GM19351 (cell line): ENCODE measurements around the gene TECR.
"Not testable (repeated sequence)": the region's sequence is repeated elsewhere in the genome, so short reads cannot be mapped to it uniquely, and the experiment has no call there.

Experiments used
- ATAC-seq: cut with Tn5 transposase; IDR thresholded peaks from one replicate; pipeline ENCODE4 v1.9.1; 2021; ENCODE audit warnings: mild to moderate bottlenecking, moderate library complexity; ENCODE audit not compliant: unreplicated experiment

TECR gene

DNA sequence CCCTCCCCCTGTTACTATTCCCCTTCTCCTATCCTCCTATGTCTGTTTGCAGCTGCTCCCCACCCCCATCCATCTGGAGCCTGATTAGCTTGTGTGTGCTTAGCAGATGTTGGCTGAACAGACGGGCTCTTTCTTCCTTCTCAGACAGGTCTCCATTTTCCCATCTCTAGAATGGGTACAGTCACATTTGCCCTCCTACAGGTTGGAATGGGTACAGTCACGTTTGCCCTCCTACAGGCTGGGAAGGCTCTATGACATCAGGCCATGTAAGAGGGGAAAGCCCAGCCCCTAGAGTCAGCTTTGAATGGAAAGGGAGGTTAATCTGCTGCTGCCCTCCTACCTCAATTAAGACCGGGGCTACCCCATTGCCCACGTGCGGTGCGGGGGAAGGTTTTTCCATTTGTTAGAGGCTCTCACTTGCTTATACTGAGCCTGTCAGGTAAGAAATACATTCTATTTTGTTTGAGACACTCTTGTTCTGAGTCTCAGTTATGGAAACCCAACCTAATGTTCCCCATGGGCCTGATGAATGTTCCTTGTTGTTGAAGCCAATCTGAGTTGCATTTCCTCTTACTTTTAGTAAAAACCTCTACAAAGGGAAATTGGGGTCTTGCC, 51.3 kb downstream of the TECR start:
- ATAC-seq = no peak

DNA sequence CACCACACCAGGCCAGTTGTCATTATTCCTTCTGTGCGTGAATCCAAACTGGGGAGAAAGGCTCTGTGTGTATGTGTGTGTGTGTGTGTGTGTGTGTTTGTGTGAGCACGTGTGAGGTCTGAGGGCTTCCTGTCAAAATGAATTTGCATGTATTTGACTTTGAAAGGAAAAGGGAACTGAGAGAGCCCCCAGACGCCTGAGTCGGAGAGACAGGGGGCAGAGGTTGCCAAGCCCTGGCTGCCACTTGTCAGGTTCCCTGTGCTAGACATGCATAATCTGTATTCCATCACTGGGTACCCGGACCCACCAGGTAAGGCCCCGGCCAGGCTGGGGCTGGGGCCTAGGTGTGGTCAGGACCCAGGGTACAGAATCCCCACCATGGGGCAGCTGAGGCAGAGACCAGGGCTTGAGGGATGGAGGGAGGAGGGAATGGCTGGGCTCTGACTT, 53.5 kb downstream of the TECR start, which contains the start of gene CLEC17A:
Gene CLEC17A (plus strand): TSS at position 191 of the 447 bp plus-strand sequence. CDS start 77 bp downstream, at position 268.
- ATAC-seq = no peak

DNA sequence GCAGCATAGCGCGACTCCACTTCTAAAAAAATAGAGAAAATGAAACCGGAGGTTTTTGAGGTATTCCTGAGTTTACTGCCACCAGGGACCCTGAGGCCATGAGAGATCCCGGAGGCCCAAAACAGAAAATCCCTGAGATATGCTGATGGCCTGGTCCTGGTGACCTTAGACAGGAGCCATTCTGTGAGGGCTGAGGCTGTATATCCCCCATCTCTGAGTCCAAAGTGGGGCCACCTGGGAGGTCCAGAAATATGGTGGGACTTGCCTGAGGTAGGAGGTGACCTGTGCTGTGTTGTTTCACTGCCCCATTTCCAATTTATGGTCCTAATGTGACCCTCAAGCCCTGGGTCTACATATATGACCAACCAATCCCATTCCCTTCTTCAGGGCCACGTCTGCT, 55.0 kb downstream of the TECR start:
- not testable (repeated sequence) for ATAC-seq

DNA sequence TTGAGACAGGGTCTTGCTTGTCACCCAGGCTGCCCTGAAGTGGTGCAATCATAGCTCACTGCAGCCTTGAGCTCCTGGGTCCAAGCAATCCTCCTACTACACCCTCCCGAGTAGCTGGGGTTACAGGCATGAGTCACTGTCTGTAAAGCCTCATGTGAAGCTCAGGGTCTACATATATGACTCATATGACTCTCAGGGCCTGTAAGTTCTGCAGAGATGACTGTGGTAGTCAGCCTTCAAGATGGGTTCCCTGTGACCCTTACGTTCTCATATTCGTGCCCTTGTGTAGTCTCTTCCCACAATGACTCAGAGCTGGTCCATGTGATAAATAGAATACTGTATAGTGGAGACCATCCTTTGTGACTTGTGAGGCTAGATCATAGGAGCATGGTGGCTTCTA, 55.8 kb downstream of the TECR start:
- peak; percentile 69 for ATAC-seq

DNA sequence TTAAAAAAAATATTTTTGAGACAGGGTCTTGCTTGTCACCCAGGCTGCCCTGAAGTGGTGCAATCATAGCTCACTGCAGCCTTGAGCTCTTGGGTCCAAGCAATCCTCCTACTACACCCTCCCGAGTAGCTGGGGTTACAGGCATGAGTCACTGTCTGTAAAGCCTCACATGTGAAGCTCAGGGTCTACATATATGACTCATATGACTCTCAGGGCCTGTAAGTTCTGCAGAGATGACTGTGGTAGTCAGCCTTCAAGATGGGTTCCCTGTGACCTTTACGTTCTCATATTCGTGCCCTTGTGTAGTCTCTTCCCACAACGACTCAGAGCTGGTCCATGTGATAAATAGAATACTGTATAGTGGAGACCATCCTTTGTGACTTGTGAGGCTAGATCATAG, 60.0 kb downstream of the TECR start:
- not testable (repeated sequence) for ATAC-seq

DNA sequence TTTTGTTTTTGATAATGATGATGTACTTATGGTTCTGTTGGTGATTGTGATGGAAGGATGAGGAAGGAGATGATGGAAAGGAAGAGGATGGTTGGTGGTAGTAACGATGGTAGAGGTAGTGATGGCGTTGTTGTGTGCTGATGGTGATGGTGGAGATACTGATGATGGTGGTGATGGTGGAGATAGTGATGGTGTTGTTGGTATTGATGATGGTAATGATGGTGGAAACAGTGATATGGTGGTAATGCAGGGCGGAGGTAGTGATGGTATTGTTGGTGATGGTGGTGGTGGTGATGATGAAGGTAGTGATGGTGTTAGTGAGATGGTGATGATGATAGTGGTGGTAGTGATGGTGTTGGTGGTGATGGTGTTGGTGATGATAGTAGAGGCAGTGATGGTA, 66.2 kb downstream of the TECR start:
- ATAC-seq = no peak

DNA sequence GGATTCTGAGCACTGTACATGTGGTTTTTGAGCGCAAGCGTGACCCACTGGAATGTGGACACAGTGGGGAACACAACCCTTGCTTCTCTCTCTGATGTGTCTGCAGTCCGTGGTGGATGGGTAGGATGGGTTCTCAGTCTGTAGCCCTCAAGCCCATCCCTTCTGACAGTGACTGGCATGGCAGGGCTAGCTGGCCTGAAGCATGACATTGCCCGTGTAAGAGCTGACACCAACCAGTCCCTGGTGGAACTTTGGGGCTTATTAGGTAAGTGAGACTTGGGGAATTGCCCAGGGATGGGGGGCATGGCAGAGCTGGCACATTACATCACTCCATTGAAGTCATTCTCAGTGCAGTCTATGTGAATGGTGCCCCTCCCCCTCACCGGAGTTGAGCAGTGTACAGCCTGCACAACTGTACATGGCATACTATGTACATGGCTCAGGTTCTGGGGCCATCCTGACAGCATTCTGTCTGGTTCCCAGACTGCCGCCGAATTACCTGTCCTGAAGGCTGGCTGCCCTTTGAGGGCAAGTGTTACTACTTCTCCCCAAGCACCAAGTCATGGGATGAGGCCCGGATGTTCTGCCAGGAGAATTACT, 70.3 kb downstream of the TECR start:
- no peak for ATAC-seq

DNA sequence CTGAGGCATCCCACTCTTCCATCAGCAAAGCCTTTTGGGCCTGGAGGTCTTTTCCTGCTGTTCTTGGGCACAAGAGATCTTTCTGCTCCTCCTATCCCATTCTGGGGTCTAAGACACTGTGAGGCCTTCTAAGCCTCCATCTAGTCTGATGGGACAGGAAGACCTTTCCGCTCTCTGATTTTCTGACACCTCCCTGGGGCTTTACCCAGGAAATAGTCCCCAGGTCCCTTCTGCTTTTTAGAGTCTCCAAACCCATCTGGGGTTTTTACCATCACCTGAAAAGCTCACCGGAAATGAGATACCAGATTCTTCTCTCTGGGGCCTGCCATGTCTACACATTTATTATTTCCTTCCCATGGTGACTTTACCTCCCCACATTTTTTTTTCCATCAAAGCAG, 74.6 kb downstream of the TECR start:
- ATAC-seq = peak; percentile 77

DNA sequence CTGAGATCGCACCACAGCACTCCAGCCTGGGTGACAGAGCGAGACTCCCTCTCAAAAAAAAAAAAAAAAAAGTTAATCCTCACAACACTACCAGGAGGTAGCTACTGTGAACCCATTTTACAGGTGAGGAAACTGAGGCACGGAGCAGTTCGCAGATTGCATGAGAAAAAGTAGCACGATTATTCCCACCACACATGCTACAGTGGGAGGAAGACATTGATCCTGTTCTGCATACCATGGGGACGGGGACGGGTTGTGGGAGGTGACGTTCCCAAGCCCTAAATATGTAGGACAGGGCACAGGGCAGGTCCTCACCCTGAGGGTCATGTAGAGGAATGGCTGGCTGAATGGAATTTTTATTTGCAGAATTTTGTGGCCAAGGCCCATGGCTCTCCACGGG, 77.2 kb downstream of the TECR start:
- no peak for ATAC-seq

DNA sequence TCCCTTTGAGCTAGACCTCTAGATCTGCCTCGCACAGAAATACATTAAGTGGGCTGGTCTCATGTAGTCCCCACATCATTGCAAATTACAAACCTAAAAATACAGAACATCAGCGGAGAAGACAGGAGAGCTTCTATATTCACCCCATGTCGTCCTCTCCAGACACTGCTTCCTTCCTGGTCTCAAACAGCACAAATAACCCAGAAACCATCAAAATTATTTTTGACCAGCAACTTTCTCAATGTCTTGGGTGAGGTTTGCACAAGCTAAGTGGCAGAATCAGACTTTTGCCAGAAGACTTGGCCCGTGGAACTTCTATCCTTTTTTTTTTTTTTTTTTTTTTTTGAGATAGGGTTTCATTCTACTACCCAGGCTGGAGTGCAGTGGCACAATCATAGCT, 81.7 kb downstream of the TECR start:
- no peak for ATAC-seq

DNA sequence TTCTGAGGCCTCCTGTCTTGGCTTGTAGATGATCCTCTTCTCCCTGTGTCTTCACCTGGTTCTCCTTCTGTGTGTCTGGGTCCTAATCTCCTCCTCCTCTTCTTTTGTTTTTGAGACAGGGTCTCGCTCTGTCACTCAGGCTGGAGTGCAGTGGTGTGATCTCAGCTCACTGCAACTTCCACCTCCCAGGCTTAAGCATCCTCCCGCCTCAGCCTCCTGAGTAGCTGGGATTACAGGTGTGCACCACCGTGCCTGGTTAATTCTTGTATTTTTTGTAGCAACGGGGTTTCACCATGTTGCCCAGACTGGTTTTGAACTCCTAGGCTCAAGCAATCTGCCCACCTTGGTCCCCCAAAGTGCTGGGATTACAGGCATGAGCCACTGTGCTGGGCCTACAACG, 82.8 kb downstream of the TECR start:
- not testable (repeated sequence) for ATAC-seq

DNA sequence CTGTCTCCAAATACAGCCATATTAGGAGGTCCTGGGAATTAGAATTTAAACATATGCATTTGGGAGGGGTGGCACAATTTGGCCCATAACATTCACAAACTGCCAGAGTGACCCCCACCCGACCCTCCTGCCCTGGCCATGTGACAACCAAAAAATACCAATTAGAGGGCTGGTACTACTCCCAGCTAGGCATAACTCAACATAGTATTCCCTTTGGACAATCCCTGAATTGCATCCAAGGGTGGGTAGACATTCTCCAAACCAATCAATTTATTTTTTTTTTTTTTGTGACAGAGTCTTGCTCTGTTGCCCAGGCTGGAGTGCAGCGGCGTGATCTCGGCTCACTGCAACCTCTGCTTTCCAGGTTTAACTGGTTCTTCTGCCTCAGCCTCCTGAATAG, 83.3 kb downstream of the TECR start:
- no peak for ATAC-seq

DNA sequence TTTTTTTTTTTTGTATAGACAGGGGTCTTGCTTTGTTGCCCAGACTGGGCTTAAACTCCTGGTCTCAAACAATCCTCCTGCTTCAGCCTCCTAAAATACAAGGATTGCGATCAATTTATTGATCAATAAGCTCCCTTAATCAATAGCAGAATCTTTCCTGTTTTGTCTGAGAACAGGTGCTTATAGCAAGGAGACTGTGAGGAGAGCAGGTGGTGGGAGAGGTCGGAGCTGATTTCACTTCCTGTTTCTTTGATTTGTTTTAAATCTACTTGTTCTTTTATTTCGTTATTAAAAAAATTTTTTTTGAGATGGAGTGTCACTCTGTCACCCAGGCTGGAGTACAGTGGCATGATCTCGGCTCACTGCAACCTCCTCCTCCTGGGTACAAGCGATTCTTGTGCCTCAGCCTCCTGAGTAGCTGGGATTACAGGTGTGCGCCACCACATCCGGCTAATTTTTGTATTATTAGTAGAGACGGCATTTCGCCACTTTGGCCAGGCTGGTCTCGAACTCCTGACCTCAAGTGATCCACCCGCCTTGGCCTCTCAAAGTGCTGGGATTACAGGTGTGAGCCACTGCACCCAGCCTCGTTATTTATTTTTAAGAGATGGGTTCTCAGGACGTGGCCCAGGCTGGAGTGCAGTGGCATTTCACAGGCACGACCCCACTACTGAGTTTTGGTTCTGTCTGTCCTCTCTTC, 84.2 kb downstream of the TECR start:
- ATAC-seq = not testable (repeated sequence)

DNA sequence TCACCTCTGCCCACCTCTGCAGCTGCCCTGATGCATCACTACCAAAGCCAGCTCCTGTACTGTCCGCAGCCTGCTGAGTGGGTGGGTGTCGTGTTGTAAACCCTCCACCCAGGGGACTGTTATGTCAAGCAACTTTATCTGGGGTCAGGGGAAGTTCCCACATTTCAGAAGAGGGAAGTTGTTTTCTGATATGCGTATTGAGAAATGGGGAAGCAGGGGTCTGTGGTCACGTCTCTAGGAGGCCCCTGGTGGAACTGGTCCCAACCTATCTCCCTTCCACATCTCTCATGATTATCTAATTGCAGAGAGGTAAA, 84.7 kb downstream of the TECR start:
- ATAC-seq = no peak
